Chondrocyte (in vitro differentiated cells): ENCODE data around the gene SMC2. TPM values are rescaled to one million over a fixed set of nuclear protein-coding genes. Genes with fewer than 3 reads are reported as not detected.

Experiments
- DNase-seq: peaks from one replicate; pipeline ENCODE4 v3.0.0; 2021; ENCODE audit warnings: mixed read lengths, low spot score
- H3K27ac Mint-ChIP-seq: one replicate; pipeline ENCODE4 v1.8.0; 2021; ENCODE audit warnings: mild to moderate bottlenecking, moderate library complexity, mixed read lengths; ENCODE audit not compliant: unreplicated experiment
- H3K27me3 Mint-ChIP-seq: 2 replicates; pipeline ENCODE4 v1.8.0; 2021; ENCODE audit warnings: low read depth, mixed read lengths
- H3K36me3 Mint-ChIP-seq: 2 replicates; pipeline ENCODE4 v1.8.0; 2021; ENCODE audit warnings: low read depth, mixed read lengths
- H3K4me1 Mint-ChIP-seq: 2 replicates; pipeline ENCODE4 v1.8.0; 2021; ENCODE audit warnings: low read depth, mild to moderate bottlenecking, mixed read lengths
- H3K4me3 Mint-ChIP-seq: one replicate; pipeline ENCODE4 v1.8.0; 2021; ENCODE audit warnings: mild to moderate bottlenecking, moderate library complexity, mixed read lengths; ENCODE audit not compliant: unreplicated experiment
- H3K9me3 Mint-ChIP-seq: 2 replicates; pipeline ENCODE4 v1.8.0; 2021; ENCODE audit warnings: low read depth, mixed read lengths
- total RNA-seq: library from RNA; stranded (reverse); gene quantifications from 3 replicates; pipeline ENCODE4 v1.2.1, GENCODE V29; 2021
- TF ChIP-seq, protein P1 (sequence below): fragments of 200-600 bp; sonication (generic); IDR thresholded peaks from 2 replicates; pipeline ENCODE4 v1.5.0; 2021; ENCODE audit warnings: antibody characterized with exemption, mild to moderate bottlenecking, moderate library complexity

Gene SMC2
- total RNA-seq, 1 donor from 2014 or later: 9.6 TPM

DNA sequence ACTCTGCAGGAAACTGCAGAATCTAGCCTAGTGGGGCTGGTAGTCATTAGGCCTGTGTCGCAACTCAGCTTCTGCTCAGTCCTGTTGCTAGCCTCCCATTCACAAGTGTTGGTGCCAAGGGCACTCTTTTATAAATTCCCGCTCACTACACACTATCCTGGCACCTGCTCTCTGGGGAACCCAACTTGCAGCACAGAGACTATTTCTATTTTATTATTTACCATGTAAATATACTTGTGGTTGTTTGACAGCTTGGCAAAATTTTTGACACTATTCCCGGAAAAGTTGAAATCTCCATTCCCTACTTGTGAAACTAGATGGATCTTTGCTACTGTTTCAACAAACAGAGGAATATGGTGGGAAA, 20.4 kb upstream of the SMC2 start:
- H3K36me3 Mint-ChIP-seq: no peaks in the 10 kb centered on the region
- peaks cover 34% of the 10 kb centered on the region for H3K4me1 Mint-ChIP-seq
- no peak for DNase-seq
- TF ChIP-seq, protein P1, sequence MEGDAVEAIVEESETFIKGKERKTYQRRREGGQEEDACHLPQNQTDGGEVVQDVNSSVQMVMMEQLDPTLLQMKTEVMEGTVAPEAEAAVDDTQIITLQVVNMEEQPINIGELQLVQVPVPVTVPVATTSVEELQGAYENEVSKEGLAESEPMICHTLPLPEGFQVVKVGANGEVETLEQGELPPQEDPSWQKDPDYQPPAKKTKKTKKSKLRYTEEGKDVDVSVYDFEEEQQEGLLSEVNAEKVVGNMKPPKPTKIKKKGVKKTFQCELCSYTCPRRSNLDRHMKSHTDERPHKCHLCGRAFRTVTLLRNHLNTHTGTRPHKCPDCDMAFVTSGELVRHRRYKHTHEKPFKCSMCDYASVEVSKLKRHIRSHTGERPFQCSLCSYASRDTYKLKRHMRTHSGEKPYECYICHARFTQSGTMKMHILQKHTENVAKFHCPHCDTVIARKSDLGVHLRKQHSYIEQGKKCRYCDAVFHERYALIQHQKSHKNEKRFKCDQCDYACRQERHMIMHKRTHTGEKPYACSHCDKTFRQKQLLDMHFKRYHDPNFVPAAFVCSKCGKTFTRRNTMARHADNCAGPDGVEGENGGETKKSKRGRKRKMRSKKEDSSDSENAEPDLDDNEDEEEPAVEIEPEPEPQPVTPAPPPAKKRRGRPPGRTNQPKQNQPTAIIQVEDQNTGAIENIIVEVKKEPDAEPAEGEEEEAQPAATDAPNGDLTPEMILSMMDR: no peak
- no peaks in the 10 kb centered on the region for H3K27me3 Mint-ChIP-seq
- H3K27ac Mint-ChIP-seq: no peak overlapping the region
- H3K9me3 Mint-ChIP-seq: no peaks in the 10 kb centered on the region
- no peak overlapping the region for H3K4me3 Mint-ChIP-seq

DNA sequence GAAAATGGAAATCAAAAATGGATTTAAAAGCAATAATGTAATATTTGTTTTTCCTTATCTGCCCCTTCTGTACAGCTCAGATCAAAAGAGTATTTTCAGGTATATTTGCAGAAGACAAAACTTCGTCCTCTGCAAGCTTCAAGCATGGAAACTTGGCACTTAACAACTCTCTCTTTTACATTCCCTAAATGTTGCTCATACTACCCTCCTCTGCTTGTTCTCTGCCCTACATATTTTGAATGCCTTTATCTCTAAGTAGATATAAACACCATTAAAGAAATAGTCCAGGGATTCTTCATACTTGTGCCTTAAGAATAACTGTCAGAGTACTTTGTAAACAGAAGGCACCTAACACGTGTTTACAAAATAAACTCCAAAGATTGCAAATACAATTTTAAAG, 19.2 kb upstream of the SMC2 start:
- Mint-ChIP-seq H3K9me3 (peaks cover 2% of the 10 kb centered on the region), H3K27ac (no peak overlapping the region), H3K27me3 (no peaks in the 10 kb centered on the region), H3K4me1 (peaks cover 31% of the 10 kb centered on the region), H3K36me3 (no peaks in the 10 kb centered on the region), H3K4me3 (no peak overlapping the region)
- TF ChIP-seq, protein P1: no peak
- DNase-seq: no peak

DNA sequence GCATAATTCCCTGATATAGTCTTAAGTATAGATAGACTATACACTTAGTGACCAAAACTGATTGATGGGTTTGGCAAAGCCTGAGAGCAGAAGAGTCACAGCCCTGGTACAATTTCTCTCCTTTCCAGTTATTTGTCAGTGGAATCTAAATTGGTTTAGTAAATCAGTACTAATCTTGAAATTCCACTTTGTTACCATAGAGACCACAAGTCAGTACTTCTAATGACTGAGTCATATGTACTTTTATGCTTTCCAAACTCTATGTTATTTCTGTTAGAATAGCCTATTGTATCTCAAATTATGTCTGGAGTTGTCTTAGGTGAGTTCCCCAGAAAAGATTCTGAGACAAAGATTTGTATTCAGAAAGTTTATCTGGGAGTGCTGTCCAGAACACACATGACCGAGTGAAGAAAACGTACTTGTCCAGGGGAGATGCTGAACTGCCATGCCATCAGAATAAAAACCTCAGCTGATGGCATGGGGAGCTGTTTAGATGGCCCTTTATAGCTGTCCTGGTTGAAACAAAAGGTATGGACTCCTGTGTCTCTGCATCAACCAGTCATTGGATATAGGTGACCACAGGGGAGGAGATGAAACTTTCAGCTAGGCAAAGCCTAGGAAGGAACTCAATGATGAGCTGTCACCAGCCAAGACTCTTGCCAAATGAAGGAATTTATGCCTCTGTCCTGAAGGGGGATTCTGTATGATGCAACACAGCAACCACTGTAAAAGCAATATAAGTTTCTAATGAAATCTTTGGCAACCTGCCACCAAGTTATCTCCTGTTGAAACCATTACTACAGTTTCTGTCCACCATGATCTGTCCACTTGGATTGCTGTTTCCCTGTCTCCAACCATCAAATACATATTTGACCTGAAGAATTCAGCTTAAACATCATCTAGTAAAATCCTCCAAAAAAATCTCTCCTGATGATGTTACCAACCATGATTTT, 18.0 kb upstream of the SMC2 start:
- Mint-ChIP-seq H3K27ac (peak overlapping the region; percentile 25), H3K36me3 (no peaks in the 10 kb centered on the region), H3K4me3 (no peak overlapping the region), H3K27me3 (no peaks in the 10 kb centered on the region), H3K9me3 (peaks cover 3% of the 10 kb centered on the region), H3K4me1 (peaks cover 31% of the 10 kb centered on the region)
- no peak for DNase-seq
- TF ChIP-seq, protein P1: peak; percentile 7

DNA sequence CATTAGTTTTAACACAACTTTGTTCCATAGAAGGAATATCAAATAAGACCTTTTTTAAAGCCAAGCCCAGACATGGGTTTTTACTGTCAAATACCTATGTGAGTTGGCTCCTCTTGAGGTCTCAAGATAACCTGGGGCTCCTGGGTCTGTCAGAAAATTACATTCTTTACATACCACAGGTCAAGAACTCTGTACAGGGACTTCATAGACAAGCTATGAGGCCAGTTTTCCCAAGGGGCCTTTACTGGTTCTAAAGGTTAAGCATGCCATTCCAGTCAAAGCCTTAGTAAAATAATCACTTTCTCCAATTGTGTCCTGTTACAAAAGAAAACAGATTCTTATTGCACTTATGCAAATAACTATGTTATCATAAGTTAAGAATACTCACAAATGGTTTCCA, 15.5 kb upstream of the SMC2 start:
- TF ChIP-seq, protein P1: no peak
- no peak for DNase-seq
- Mint-ChIP-seq H3K27me3 (peaks cover 4% of the 10 kb centered on the region), H3K9me3 (peaks cover 13% of the 10 kb centered on the region), H3K27ac (no peak overlapping the region), H3K4me1 (peaks cover 31% of the 10 kb centered on the region), H3K36me3 (peaks cover 1% of the 10 kb centered on the region), H3K4me3 (no peak overlapping the region)

DNA sequence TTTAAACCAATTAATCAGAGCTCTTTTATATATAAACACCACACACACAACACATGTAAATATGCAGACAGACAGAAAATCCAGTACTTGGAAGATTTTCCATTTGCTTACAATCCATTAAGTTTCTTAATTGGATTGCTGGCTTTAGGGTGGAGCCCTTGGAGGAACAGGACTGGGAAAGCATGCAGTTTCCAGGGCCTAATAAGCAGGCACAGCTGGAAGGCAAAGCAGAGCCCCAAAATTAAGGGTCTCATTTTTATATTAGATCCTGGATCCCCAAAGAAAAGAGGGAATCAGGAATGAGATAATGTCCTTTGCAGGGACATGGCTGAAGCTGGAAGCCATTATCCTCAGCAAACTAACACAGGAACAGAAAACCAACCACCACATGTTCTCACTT, 13.1 kb upstream of the SMC2 start:
- Mint-ChIP-seq H3K4me3 (no peak overlapping the region), H3K9me3 (peaks cover 13% of the 10 kb centered on the region), H3K36me3 (peaks cover 1% of the 10 kb centered on the region), H3K27me3 (peaks cover 14% of the 10 kb centered on the region), H3K27ac (no peak overlapping the region), H3K4me1 (peaks cover 7% of the 10 kb centered on the region)
- TF ChIP-seq, protein P1: no peak
- no peak for DNase-seq
